ENCODE measurements around the gene LIPI.

The LIPI gene

DNA sequence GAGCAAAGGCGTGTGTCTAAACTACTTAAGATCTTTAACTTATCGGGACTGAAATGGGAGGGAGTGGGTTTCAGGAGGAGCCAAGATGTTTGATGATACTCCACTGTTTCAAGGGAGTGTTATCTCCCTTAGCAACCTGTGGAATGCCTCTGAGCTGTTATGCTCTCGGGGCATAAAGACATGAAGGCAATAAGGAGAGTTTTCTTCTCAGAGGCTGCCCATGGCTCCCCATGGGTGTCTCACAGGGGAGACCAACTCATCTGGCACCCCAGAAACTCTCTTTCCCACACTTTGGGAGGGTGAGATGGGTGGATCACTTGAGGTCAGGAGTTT is 130.0 kb downstream of the LIPI start:
- TF ChIP-seq, protein P1, sequence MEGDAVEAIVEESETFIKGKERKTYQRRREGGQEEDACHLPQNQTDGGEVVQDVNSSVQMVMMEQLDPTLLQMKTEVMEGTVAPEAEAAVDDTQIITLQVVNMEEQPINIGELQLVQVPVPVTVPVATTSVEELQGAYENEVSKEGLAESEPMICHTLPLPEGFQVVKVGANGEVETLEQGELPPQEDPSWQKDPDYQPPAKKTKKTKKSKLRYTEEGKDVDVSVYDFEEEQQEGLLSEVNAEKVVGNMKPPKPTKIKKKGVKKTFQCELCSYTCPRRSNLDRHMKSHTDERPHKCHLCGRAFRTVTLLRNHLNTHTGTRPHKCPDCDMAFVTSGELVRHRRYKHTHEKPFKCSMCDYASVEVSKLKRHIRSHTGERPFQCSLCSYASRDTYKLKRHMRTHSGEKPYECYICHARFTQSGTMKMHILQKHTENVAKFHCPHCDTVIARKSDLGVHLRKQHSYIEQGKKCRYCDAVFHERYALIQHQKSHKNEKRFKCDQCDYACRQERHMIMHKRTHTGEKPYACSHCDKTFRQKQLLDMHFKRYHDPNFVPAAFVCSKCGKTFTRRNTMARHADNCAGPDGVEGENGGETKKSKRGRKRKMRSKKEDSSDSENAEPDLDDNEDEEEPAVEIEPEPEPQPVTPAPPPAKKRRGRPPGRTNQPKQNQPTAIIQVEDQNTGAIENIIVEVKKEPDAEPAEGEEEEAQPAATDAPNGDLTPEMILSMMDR (IDR thresholded peaks at IDR 0.05) = no peak
- TF ChIP-seq ZFX (IDR thresholded peaks at IDR 0.05; ENCODE audit: borderline replicate concordance) = no peak
- no peak overlapping the region for H3K27ac ChIP-seq

- no peak overlapping the region for H3K27ac ChIP-seq
- TF ChIP-seq ZFX (IDR thresholded peaks at IDR 0.05; ENCODE audit: borderline replicate concordance) = no peak
- TF ChIP-seq, protein P1 (IDR thresholded peaks at IDR 0.05) = no peak
These were observed 130.6 kb downstream of the LIPI start for GRCh38 chr21:14080040-14080763.

GRCh38 chr21:14078746-14079375 is 131.9 kb downstream of the LIPI start:
- no peak overlapping the region for H3K27ac ChIP-seq
- TF ChIP-seq, protein P1 (IDR thresholded peaks at IDR 0.05) = no peak
- TF ChIP-seq ZFX (IDR thresholded peaks at IDR 0.05; ENCODE audit: borderline replicate concordance) = no peak

DNA sequence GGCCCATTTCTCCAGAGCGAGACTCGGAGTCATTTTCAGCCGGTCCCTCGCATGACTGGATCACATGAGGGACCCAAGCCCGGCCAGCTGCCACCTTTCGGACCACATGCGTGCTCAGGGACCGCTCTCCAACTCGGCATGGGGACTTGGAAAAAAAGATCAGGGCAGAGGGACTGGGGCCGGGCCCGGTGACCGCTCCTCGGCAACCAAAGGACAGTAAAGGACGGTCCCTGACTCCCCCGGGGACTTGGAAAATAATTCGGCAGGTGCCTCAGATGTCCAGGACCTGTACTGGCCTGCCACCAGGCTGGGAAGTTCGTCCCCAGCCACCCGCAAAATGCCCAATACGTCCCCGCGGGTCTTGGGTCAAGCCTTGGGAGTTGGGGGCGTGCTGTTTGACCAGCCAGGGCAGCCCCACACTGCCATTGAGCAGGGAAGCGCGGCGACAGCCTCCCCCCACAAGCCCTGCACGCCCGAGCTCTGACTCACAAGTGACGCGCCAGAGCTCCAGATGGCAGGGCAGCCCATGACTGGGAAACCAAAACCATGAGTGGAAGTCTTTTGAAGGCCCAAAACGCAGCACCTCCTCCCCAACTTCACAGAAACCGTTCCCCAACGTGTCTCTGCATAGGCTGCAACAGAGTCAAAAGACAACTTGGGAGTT is 134.5 kb downstream of the LIPI start:
- no peak for TF ChIP-seq ZFX (IDR thresholded peaks at IDR 0.05; ENCODE audit: borderline replicate concordance)
- TF ChIP-seq, protein P1 (IDR thresholded peaks at IDR 0.05) = no peak
- H3K27ac ChIP-seq = no peak overlapping the region

GRCh38 chr21:14075346-14076142 is 135.2 kb downstream of the LIPI start:
- no peak for TF ChIP-seq ZFX (IDR thresholded peaks at IDR 0.05; ENCODE audit: borderline replicate concordance)

GRCh38 chr21:14074177-14074576 is 136.6 kb downstream of the LIPI start:
- no peak overlapping the region for H3K27ac ChIP-seq
- no peak for TF ChIP-seq ZFX (IDR thresholded peaks at IDR 0.05; ENCODE audit: borderline replicate concordance)
- TF ChIP-seq, protein P1 (IDR thresholded peaks at IDR 0.05) = no peak

More at GRCh38 chr21:14075346-14076142, 135.2 kb downstream of the LIPI start:
- H3K27ac ChIP-seq = no peak overlapping the region

GRCh38 chr21:14073615-14074014 is 137.1 kb downstream of the LIPI start:
- TF ChIP-seq, protein P1 (IDR thresholded peaks at IDR 0.05) = no peak
- TF ChIP-seq ZFX (IDR thresholded peaks at IDR 0.05; ENCODE audit: borderline replicate concordance) = no peak
- no peak overlapping the region for H3K27ac ChIP-seq
